HG03045 (cell line): ENCODE results near the gene ATP1B1.

Source experiments
- ATAC-seq: cut with Tn5 transposase; IDR thresholded peaks from one replicate; pipeline ENCODE4 v1.9.1; 2021; ENCODE audit warnings: mild to moderate bottlenecking, moderate library complexity; ENCODE audit not compliant: unreplicated experiment

ATP1B1 gene

GRCh38 chr1:169092399-169092798 lies 14.1 kb upstream of the ATP1B1 start:
- ATAC-seq = no peak

- ATAC-seq = no peak
Observed at GRCh38 chr1:169094897-169095569, 11.5 kb upstream of the ATP1B1 start.

DNA sequence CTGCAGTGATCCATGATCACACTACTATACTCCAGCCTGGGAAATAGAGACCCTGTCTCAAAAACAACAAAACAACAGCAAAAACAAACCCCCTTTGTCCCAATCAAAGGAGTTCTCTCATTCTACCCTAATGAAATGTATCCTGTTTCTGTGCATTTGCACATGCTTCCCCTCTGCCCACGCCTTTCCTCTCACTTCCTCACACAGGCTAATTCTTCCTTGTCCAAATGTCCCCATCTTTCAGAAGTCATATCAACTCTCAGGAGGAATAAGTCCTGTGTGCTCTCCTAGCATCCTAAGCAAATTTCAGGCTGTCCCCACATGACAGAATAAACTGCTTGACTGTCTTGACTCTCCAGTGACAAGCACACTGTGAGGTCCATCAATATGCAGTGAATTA lies 8.1 kb upstream of the ATP1B1 start:
- ATAC-seq = no peak

DNA sequence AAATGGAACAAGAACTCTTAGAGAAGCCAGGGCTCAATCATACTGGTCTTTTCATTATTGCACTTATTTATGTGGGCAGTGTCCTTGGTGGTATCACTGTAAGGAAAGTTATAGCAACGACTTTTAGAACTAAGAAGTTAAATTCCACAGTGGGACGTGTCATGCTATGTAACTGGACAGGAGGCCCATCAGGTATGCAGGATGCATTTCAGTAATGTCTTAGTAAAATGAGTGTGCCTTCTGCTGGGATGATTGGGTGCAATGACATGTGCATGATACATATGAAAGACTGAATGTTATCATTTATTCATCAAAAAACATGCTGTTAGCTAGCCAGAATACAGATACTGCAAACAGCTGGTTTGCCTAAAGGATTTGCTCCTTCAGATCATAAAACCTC lies 6.9 kb upstream of the ATP1B1 start:
- no peak for ATAC-seq

- no peak for ATAC-seq
Observed at GRCh38 chr1:169100208-169100607, 6.3 kb upstream of the ATP1B1 start.

- no peak for ATAC-seq
Observed at GRCh38 chr1:169100651-169101088, 5.8 kb upstream of the ATP1B1 start.

DNA sequence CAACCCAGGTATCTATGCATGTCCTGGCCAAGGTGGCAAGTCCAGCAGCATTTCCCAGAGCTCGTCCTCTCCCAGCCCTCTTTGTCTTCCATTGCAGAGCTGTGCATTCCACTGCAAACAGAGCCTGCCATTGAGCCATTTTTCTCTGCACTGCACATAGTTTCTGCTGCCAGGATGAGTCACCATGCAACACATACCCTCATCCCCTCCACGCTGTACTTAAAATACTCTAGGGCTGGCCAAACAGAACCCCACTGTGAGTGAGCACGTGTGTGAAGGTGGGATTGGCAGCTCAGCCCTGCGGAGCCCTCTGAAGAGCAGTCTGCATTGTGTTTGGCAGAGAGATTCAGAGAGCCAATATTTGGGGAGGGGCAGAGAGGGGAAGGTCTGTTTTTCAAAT lies 3.9 kb upstream of the ATP1B1 start:
- no peak for ATAC-seq

- ATAC-seq = no peak
Observed at GRCh38 chr1:169103002-169103401, 3.5 kb upstream of the ATP1B1 start.

DNA sequence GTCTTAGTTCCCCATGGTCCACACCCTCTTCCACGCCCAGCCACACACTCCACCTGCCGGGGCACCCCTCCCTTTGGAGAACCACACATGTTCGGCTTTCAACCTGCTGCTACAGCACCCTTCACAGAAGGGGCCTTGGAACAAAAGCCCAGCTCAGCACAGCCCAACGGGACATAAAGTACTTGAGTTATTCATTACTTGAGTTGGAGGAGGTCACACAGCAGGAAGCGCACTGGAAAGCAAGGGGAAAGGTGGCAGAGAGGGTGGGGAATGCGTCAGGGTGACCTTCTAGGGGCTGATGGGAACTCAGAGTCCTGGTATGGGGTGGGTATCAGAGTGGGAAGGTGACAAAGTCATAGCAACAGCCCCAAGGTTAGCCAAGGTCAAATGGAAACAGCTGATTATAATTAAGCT lies 3.0 kb upstream of the ATP1B1 start:
- no peak for ATAC-seq

DNA sequence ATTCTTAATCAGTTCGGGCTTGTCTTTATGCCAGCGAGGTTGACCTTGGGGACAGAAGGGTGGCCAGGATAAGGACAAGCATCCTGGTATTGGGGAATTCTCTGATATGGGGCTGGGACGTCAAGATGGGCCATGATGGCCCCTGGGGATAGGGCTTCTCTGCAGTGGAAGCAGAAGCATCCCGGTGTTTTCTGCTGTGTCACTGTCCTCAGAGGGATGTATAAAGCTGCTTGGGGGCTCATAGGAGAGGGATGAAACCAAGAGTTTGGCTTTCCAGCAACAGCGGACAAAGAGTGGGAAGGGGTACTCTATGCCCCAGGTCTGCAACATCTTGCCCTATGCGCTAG lies 1.4 kb upstream of the ATP1B1 start:
- no peak for ATAC-seq

DNA sequence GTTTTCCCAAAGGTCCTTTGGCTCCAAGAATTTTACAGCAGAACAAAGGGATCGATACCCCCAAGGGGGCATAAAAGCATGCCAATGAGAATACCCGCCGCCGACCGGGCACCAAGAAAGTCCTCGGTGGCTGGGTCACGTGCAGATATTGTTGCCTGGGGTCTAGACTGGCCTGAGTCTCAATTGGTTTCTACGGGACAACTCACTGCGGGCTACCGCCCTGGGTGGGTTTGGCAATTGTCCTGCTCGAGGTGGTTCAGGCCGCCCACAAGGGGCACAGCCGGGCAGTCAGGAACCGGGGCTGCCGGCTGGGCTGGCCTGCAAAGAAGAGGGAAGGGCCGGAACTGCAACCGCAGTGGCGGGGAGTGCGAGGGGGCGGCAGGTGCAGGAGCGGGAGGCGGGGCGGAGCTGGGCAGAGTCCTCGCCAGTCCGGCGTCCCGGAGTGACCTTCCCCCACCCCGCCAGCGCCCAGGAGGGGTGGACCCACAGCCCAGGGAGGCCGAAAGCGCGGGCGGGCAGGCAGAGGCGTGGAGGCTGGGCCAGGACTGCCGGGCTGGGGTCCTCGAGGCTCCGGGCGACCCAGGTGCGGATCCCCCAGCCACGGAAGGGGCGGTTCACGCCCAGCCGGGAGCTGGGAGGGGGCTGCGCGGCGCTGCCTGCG lies 926 bp upstream of the ATP1B1 start:
- peak; percentile 43 for ATAC-seq

DNA sequence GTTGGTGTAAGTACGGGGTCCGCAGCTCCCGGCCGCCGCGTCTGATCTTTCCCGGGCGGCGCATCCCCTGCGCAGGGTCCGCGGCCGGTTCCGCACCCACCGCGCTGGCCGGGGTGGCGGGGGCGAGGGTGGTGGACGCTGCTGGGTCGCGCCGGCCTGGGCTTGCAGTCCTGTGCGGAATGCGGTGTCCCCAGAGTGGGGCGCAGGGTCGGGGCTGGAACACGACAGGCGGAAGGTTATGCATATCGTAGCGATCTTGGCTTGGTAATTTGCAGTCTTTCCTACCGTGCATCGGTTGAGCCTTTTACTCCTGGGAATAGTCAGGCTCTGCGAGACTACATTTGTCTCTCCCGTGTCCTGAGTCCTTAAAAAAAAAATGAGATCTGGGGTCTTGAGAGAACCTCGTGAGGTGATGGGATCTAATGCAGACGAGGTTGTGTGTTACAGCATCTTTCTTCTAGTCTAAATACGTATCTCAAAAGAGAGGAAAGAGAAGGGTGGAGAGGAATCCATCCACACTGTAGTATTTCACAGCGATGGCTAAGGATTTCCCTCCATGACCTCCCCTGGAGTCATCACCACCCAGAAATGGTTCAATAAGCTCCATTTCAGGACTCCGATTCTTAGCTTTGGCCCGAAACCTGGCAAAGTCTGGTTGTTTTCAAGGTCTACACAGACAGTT lies 572 bp downstream of the ATP1B1 start:
- peak; percentile 6 for ATAC-seq

DNA sequence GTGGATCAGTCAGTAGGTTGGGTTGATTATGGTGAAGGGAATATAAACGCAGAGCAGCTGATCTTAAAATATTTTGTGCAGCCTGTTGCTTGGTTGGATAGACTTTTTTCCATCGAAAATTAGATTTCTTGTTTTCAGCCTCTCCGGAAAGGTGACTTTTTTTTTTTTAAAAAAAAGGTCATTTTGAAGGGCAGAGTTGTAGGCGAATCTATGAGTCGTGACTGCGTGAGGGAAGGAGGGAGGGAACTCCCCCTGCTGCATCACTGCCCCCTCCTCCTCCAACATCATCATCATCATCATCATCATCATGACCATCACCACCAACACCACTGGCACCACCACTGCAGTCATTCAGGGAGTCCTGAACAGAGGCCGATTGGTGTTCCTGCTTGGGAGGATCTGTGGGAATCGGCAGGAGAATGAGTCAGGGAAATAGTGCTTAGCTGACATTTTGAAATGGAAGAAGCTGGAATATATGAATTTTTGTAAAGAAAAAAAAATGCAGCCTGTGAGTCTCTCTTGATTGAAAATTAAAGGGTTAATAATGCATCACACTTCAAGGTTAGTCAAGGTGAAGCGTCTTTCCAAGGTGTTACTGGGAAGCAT lies 1.2 kb downstream of the ATP1B1 start:
- ATAC-seq = no peak

DNA sequence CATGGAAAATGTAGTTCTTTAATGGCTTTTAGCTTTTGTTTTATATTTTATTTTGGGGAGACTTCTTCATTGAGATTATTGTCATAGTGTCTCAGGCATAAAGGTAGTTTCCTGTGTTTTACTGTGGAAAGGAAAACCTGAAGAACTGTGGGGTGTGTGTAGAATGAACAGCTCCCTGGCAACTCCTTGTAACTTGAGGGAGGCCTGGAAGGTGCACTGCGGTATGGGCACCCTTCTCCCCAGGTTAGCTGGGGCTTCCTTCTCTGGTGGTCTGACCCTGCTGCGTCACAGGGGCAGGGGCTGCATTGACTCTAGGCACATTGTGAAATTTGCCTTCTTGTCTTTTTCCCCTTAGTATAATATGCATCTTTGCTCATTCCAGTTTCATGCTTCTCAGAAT lies 1.7 kb downstream of the ATP1B1 start:
- no peak for ATAC-seq

DNA sequence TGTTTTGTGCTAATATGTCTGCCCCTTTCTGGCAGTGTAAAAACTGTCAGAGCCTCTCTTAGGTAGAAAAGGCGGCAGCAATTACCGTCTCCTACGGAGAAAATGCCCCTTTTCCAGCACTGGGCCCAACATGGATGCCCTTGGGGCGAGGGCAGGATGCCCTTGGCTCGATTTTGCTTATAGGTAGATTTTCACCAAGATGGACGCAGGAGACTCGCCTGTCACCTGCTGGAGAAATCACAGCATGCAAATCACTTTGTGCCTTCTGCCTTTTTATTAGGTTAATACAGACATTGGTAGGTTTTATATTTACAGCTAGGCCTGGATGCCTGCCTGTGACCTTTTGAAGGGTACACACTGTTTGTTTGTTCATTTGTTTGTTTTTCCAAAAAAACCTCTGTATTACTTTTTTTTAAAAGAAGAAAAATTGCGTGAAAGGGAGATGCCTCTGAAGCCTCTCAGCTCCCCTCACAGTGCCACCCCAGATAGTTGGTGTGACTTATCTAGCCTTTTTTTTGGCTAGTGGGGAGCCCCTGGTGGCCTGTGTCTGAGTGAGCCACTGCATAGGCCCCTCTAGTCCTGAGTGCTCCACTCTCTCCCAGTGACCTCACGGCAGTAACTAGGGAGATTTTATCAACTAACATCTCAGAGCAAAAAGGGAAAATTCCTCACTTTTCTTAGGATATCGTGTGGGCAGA lies 2.5 kb downstream of the ATP1B1 start:
- no peak for ATAC-seq

- no peak for ATAC-seq
Observed at GRCh38 chr1:169109561-169110134, 3.2 kb downstream of the ATP1B1 start.

DNA sequence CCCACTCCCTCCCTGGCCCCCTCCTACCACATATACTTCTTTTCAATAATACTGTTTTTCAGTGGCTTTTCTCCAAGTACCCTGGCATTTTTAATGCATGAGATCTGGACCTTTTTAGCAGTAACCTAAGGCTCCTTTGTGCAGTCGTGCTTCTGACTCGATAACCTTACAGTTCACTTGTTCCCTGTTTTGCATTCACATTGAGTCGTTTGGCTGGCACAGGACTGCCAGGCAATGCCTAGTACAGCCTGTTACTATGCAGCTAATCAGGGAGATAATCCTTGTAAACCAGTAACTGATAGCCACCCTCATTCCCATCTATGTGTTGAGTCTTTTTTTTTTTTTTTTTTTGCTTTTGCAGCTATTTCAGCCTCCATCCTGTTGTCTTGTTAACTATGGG lies 3.7 kb downstream of the ATP1B1 start:
- no peak for ATAC-seq

DNA sequence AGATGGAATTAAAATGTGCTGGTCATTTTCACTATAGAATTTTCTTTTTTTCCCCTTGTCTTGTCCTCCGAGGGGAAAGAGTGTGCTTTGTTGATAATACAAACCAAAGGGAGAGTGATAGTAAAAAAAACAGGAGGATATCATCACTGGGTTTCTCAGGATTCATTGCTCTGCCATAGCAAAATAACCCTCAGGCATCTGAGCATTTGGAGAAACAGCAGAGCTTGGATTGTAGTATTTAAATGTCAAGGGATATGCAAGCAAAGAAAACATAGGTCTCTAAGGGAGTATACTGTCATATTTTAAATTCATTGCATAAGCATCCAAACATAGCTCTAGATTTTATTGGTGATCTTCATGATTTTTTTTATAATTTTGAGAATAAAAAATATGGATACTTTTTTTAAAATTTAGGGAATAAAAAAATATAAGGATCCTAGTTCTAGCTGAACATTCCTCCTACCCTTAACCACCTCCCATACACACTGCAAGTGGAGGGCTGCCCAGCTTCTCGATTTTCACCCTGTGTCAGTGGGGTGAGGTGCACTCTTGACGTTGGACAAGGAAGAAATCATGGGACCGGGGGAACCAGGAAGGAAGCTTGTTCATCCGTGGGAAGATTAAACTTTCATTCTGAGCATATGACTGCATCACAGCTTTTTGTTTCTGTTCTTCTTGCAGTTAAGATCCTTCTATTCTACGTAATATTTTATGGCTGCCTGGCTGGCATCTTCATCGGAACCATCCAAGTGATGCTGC lies 4.4 kb downstream of the ATP1B1 start:
- no peak for ATAC-seq

GRCh38 chr1:169111472-169111871 lies 5.0 kb downstream of the ATP1B1 start:
- ATAC-seq = no peak

GRCh38 chr1:169112241-169112640 lies 5.8 kb downstream of the ATP1B1 start:
- ATAC-seq = no peak
